GM12878 (cell line): ENCODE data around the gene ATF3. TPM values are rescaled to one million over a fixed set of nuclear protein-coding genes. Genes with fewer than 3 reads are reported as not detected.

Experiments
- BCL3 ChIP-seq: IDR thresholded peaks from 2 replicates; pipeline ENCODE4 v1.6.1; 2011; ENCODE audit warnings: borderline replicate concordance, low read depth, mild to moderate bottlenecking, moderate library complexity, low read length; ENCODE audit not compliant: insufficient read depth, poor library complexity, severe bottlenecking
- CUX1 ChIP-seq: IDR thresholded peaks from 2 replicates; pipeline ENCODE4 v1.6.1; 2012; ENCODE audit warnings: improper control_type of control experiment, low read depth, low read length; ENCODE audit not compliant: insufficient replicate concordance
- NBN ChIP-seq: fragments of 450-650 bp; IDR thresholded peaks from 2 replicates; pipeline ENCODE4 v1.6.1; 2016
- NFXL1 ChIP-seq: fragments of 450-650 bp; IDR thresholded peaks from 2 replicates; pipeline ENCODE4 v1.6.1; 2017; ENCODE audit warnings: antibody characterized with exemption, mild to moderate bottlenecking, borderline replicate concordance
- PBX3 ChIP-seq: IDR thresholded peaks from 2 replicates; pipeline ENCODE4 v1.6.1; 2011; ENCODE audit warnings: mild to moderate bottlenecking, low read depth, low read length, moderate library complexity; ENCODE audit not compliant: insufficient replicate concordance
- SMAD5 ChIP-seq: IDR thresholded peaks from 2 replicates; pipeline ENCODE4 v1.6.1; 2016; ENCODE audit warnings: antibody characterized with exemption, low read depth
- ZSCAN29 ChIP-seq: fragments of 450-650 bp; IDR thresholded peaks from 2 replicates; pipeline ENCODE4 v1.6.1; 2017; ENCODE audit warnings: mild to moderate bottlenecking, moderate library complexity
- polyA plus RNA-seq, 11 experiments: library from polyadenylated mRNA; depleted of rRNA in 4 of 11; unstranded in 6 of 11; stranded (reverse) in 5 of 11; fragments of >200 nt; fragmentation: Nextera tagmentation in 4 of 11; fragmentation: Illumina TruSeq in 1 of 11; extraction: Ambion mirVana in 4 of 11; extraction: Trizol in 1 of 11; gene quantifications; 1 replicate in 1 of 11; 2 replicates in 10 of 11; pipeline versions ENCODE4 v1.2.1 to v1.2.3, GENCODE V29; 2011 to 2016; ENCODE audit warnings: inconsistent platforms in 2 of 11, missing spikeins in 2 of 11, low read depth in 1 of 11
- total RNA-seq, 4 experiments: library from RNA; depleted of rRNA in 3 of 4; stranded (reverse); fragments of >200 nt in 3 of 4; fragmentation: Illumina TruSeq in 1 of 4; extraction: Trizol in 1 of 4; gene quantifications; 2 replicates each; pipeline versions ENCODE4 v1.2.1 to v1.2.3, GENCODE V29; 2013 to 2021

The ATF3 gene
- total and polyA plus RNA-seq, 10 of the 15 experiments (the other 5 are each of a cell fraction or from before 2014, with no cell fraction given), result 3.0 to 13.9 (median 8.3) TPM

GRCh38 chr1:212646588-212646987, 38.0 kb downstream of the ATF3 start (continued):
- TF ChIP-seq CUX1, result no peak
- no peak for TF ChIP-seq ZSCAN29
- no peak for TF ChIP-seq NBN
- TF ChIP-seq BCL3, result peak; percentile 58
- no peak for TF ChIP-seq SMAD5
- TF ChIP-seq NFXL1, result no peak
- peak; percentile 28 for TF ChIP-seq PBX3
- TF ChIP-seq, all 136 proteins: peak for 3
